ENCODE data around the gene SIPA1L3.

Gene SIPA1L3

GRCh38 chr19:38197937-38198704 is 291.1 kb downstream of the SIPA1L3 start:
- no peak for DNase-seq

DNA sequence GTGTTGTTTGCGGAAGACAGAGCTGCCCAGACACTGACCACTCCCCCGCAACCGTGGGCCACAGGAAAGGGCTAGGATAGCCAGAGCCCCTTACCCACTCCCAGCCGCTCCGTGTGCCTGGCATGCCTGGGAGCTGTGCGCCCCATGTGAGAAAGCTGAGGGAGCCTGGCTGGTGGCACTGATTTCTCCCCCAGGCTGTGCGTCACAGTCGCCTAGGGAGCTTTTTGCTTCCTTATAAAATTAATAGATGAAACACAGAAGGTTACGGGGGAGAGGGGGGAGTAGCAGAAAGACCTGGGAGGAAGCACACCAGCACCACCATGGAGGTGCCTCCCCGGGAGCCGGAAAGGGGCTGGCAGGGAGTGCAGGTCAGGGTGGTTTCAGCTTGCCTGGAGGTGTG is 292.3 kb downstream of the SIPA1L3 start:
- DNase-seq, result no peak

DNA sequence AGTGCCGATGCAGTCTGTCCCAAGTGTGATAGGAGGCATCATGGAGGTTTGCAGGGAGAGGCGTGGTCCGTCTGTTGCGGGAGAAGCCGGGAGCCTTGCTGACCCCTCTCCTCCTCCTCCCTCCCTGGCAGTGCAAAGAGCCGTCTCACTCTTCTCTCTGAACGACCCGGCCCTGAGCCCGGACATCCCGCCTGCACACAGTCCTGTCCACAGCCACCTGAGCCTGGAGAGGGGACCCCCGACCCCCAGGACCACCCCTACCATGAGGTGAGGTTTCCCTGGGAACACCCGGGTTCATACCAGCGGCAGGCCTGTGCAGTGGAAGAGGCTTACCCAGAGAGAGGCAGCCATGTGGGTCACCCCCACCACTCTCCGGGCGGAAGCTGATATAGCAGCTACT is 294.7 kb downstream of the SIPA1L3 start:
- no peak for DNase-seq

GRCh38 chr19:38202504-38202903 is 295.5 kb downstream of the SIPA1L3 start:
- no peak for DNase-seq

DNA sequence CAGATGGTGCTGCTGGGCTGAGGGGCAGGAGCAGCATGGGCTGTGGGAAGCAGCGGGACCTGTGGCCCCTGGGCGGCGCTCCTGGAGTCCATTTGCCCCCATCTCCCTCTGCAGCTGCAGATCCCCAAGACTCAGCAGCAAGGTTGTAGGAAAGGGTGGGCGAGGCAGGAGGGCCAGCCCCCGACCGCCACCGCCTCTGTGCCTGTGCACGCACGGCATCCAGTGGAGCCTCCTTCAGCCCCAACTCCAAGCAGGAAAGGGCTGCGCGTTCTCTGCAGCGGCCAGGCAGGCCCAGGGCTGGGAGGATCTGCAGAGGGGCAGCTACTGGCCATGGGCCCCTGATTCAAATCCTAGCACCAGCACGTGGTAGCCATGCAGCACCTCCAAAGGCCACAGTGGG is 296.2 kb downstream of the SIPA1L3 start:
- DNase-seq, result no peak

DNA sequence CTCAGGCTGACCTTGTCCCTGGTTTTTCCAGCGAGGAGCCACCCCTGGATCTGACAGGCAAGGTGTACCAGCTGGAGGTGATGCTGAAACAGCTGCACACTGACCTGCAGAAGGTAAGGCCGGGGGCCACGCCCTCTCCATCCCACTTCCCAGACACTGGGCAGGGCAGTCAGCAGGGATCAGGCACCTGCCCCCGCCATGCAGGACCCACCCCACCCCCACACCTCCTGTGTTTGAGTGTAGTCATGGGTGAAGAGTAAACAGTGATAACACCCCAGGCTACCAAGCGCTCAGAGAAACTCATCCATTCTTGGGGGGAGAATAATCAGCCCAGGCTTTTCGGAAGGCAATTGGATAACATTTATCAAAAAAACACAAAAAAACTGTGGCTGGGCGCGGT is 297.1 kb downstream of the SIPA1L3 start:
- no peak for DNase-seq

- DNase-seq, result no peak
These were observed 297.7 kb downstream of the SIPA1L3 start for GRCh38 chr19:38204728-38205127.

DNA sequence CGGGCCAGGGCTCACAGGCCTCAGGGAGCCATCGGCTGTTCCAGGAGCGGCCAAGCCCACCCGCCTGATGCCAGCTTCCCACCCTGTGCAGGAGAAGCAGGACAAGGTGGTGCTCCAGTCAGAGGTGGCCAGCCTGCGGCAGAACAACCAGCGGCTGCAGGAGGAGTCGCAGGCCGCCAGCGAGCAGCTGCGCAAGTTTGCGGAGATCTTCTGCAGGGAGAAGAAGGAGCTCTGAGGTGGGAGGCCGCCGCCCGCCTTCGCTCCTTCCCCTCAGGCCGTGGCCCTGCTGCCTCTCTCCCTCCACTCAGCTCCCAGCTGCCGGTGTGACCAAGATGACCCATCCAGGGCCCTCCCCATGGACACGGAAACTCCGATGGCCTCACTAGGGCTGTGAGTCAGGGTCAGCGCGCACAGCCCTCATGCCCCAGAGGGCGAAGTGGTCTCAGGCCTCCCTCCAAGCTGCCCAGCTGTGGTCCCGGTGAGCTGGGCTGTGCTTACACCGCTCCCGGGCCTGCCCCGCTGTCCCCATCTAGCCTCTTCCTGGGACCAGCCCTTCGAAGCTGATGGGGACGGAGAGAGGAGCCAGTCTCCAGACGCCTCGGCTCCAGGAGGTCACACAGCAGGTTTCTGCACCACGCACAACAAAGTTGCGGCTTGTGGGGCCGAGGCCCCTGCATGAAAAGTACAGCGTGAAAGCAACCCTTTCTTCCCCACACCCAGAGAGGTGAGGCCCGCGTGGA is 299.2 kb downstream of the SIPA1L3 start:
- no peak for DNase-seq

DNA sequence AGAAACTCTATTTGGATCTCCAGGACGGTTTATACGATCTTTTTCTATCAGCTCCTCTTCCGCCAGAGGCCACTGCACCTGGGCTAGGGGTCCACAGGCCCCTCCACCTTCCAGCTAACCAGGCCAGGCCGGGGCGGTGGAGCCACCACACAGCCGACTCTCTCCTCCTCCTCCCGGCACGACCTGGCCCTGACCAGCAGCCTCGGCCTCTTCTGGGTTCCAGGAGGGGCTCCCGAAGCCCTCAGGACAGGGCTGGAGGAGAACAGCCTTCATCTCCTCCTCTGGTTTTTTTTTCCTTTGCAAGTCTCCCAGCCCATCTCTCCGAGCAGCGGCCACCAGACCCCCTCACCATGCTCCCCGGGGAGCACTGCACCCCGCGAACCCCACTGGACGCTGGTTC is 299.9 kb downstream of the SIPA1L3 start:
- no peak for DNase-seq

- no peak for DNase-seq
These were observed 300.5 kb downstream of the SIPA1L3 start for GRCh38 chr19:38207543-38207942.

GRCh38 chr19:38208571-38208970 is 301.6 kb downstream of the SIPA1L3 start:
- DNase-seq, result no peak

- no peak for DNase-seq
These were observed 302.1 kb downstream of the SIPA1L3 start for GRCh38 chr19:38209152-38209551.

- no peak for DNase-seq
These were observed 302.9 kb downstream of the SIPA1L3 start for GRCh38 chr19:38209671-38210457.

GRCh38 chr19:38210458-38210987 is 303.5 kb downstream of the SIPA1L3 start:
- DNase-seq, result no peak

DNA sequence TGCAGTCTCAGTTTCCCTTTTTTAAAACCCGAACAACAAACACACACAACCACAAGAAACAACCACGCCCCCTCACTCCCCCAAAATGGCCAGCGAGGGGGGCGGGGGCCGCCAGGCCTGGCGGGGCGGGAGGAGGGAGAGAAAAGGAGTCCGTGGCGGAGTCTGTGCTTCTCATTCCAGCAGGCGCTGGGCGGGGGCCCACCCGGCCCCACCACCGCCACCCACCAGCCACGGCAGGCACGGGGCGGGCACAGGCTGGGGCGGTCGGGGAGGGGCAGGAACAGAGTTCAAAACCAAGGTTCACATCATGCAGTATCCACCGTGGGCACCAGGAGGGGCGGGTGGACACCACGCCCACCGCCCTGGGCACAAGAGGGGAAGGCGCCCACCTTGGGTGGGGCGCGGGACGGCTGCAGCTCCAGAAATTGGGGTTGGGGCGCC is 304.2 kb downstream of the SIPA1L3 start:
- DNase-seq, result no peak

DNA sequence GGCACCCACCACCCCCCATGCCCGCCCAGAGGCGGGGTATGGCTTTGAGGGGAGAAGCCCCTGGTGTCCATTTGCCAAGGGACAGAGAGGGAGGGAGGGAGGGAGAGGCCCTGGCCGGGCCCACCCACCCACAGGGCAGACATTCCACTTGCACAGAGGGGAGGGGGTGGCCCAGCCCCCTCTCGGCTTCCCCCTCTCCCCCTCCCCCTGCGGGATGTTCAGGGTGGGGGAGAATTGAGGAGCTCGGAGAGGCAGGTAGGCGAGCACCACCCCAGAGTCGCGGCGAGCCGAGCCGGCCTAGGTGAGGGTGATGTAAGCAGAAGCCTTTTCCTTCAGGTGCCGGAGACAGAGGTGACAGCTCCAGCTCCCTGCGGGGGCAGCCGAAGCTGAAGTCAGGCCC is 304.8 kb downstream of the SIPA1L3 start:
- DNase-seq, result no peak

- DNase-seq, result no peak
These were observed 306.5 kb downstream of the SIPA1L3 start for GRCh38 chr19:38213469-38213868.

DNA sequence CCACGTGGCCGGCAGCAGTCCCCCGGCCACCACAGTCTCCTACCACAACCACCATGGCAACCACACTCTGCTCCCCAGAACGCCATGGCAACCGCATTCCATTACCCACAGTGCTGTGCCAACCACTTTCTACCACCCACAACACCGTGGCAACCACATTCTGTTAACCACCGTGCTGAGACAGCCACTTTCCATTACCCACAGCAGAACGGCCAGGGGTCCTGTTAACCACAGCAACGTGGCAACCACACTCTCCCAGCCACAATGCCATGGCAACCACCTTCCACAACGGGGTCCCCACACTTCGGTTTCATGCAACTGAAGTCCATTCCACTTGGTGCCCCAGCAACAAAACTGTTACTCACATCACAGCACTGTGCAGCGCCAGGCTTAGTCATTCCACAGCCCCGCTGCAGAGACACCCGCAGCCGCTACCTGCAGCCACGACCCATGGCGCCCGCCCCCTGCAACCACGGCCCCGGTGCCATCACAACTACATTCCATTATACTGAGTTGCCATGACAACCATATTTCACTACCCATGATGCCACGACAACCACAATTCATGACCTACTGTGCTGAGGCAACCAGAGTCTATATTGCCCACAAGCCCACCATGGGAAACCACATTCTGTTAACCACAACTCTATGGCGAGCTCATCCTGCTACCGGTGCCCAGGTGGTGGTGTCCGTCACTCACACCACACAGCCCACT is 307.1 kb downstream of the SIPA1L3 start:
- DNase-seq, result peak; percentile 59

GRCh38 chr19:38216785-38217641 is 310.0 kb downstream of the SIPA1L3 start:
- no peak for DNase-seq

- no peak for DNase-seq
These were observed 311.2 kb downstream of the SIPA1L3 start for GRCh38 chr19:38218204-38218603.

DNA sequence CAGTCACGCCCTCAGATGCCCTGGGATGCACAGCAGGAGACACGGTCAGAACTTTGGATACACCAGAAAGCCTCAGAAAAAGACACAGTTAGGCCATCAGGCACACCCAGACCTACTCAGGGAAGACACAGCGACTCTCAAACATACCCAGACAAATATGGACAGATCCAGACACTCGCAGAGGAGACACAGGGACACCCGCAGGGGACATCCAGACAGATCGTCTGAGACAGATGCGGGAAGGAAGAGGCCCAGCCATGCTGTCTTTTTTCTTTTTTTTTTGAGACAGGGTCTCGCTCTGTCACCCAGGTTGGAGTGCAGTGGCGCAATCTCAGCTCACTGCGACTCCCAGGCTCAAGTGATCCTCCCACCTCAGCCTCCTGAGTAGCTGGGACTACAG is 312.2 kb downstream of the SIPA1L3 start:
- no peak for DNase-seq

DNA sequence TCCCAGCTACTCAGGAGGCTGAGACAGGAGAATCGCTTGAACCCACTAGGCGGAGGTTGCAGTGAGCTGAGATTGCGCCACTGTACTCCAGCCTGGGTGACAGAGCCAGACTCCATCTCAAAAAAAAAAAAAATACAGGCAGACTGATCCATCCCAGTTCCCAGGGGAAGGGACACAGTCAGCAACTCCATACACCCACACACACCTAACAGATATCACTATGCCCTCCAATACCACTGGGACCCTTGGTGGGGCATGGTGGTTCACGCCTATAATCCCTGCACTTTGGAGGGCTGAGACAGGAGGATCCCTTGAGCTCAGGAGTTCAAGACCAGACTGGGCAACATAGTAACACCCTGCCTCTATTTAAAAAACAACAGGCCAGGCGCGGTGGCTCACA is 314.4 kb downstream of the SIPA1L3 start:
- DNase-seq, result no peak
